Calu3 (cell line): ENCODE measurements around the gene MDH1. TPM values are rescaled to one million over a fixed set of nuclear protein-coding genes. Genes with fewer than 3 reads are reported as not detected.
"Not testable (repeated sequence)": the region's sequence is repeated elsewhere in the genome, so short reads cannot be mapped to it uniquely, and the experiment has no call there.

ENCODE experiments used
- BruUV-seq: library from RNA; stranded (reverse); fragments of 400-500 nt; replicated peaks from 2 replicates; lab custom pipeline; 2021; lab: Mats Ljungman, UMichigan
- CTCF ChIA-PET: fragments of 300-600 bp; sonication (Branson Sonifier 250); formaldehyde crosslinking; loops from one replicate; lab custom pipeline; 2022; ENCODE audit warnings: antibody characterized with exemption; lab: Charles Lee
- DNase-seq: peaks from one replicate; pipeline ENCODE4 v3.0.0; 2022
- H3K27ac Mint-ChIP-seq: one replicate; pipeline ENCODE4 v1.8.0; 2022; ENCODE audit warnings: mixed read lengths; ENCODE audit not compliant: unreplicated experiment
- H3K27me3 Mint-ChIP-seq: one replicate; pipeline ENCODE4 v1.8.0; 2022; ENCODE audit warnings: mixed read lengths; ENCODE audit not compliant: unreplicated experiment
- H3K36me3 Mint-ChIP-seq: one replicate; pipeline ENCODE4 v1.8.0; 2022; ENCODE audit warnings: mild to moderate bottlenecking, moderate library complexity, mixed read lengths; ENCODE audit not compliant: insufficient read depth, unreplicated experiment
- H3K4me1 Mint-ChIP-seq: one replicate; pipeline ENCODE4 v1.8.0; 2022; ENCODE audit warnings: mild to moderate bottlenecking, low read depth, mixed read lengths; ENCODE audit not compliant: unreplicated experiment
- H3K4me3 Mint-ChIP-seq: one replicate; pipeline ENCODE4 v1.8.0; 2022; ENCODE audit warnings: mild to moderate bottlenecking, low read depth, moderate library complexity, mixed read lengths; ENCODE audit not compliant: unreplicated experiment
- H3K9me3 Mint-ChIP-seq: one replicate; pipeline ENCODE4 v1.8.0; 2022; ENCODE audit warnings: low read depth, mixed read lengths; ENCODE audit not compliant: unreplicated experiment
- intact Hi-C: fragments of 100-400 bp; cut with micrococcal nuclease; formaldehyde crosslinking; loops from one replicate; pipeline ENCODE4 v1.10.0; 2022; ENCODE audit not compliant: unreplicated experiment
- total RNA-seq: library from RNA; stranded (reverse); gene quantifications from 2 replicates; pipeline ENCODE4 v1.2.3, GENCODE V29; 2022
- TF ChIP-seq, protein P1 (sequence below): fragments of 200-600 bp; IDR thresholded peaks from one replicate; pipeline ENCODE4 v1.8.0; 2022; ENCODE audit warnings: antibody characterized with exemption; ENCODE audit not compliant: unreplicated experiment

The MDH1 gene
- total RNA-seq, 1 experiment from 2014 or later, result 154 TPM

DNA sequence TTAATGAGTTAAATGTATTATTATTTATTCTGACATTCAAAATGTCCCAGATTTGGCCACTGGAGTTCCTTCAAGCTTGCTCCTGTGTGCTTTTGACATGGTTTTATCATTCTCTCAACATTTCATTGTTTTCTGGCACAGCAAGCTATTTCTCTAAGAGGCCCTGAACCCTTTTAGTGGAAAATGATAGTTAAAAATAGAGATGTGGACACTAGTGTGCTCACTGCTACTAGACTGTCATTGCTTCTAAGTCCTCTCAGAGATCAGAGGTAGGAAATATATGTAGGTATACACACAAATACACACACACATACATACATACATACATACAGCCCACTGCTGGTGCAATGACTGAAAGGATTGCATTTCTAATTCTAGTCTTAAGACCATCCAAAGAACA, 26.0 kb upstream of the MDH1 start:
- Mint-ChIP-seq H3K9me3 (peaks cover 2% of the 10 kb centered on the region), H3K27ac (no peak overlapping the region), H3K27me3 (no peaks in the 10 kb centered on the region), H3K4me1 (no peaks in the 10 kb centered on the region), H3K4me3 (no peak overlapping the region), H3K36me3 (no peaks in the 10 kb centered on the region)
- no TSS peak for BruUV-seq
- intact Hi-C loops, result no loop called here
- DNase-seq, result no peak
- TF ChIP-seq, protein P1, sequence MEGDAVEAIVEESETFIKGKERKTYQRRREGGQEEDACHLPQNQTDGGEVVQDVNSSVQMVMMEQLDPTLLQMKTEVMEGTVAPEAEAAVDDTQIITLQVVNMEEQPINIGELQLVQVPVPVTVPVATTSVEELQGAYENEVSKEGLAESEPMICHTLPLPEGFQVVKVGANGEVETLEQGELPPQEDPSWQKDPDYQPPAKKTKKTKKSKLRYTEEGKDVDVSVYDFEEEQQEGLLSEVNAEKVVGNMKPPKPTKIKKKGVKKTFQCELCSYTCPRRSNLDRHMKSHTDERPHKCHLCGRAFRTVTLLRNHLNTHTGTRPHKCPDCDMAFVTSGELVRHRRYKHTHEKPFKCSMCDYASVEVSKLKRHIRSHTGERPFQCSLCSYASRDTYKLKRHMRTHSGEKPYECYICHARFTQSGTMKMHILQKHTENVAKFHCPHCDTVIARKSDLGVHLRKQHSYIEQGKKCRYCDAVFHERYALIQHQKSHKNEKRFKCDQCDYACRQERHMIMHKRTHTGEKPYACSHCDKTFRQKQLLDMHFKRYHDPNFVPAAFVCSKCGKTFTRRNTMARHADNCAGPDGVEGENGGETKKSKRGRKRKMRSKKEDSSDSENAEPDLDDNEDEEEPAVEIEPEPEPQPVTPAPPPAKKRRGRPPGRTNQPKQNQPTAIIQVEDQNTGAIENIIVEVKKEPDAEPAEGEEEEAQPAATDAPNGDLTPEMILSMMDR, result no peak
- CTCF ChIA-PET, result no interaction called here

DNA sequence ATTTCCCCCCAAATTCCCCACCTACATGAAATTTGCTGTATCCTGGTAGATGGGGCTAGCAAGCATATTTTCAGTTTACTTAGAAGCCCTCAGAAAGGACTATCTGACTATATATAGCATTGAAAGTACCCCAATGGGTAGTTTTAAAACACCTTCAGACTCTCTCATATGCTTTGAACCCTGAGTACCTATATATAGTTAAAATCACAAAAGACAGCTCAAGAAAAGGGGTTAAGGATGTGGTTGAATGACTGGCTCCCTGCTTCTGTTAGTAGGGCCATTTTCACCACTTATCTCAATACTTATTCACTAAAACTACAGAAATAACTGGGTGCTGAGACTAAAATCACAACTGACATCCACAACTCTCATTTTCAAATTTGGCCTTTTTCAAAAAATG, 19.0 kb upstream of the MDH1 start:
- TF ChIP-seq, protein P1, result no peak
- Mint-ChIP-seq H3K36me3 (no peaks in the 10 kb centered on the region), H3K9me3 (peaks cover 9% of the 10 kb centered on the region)

DNA sequence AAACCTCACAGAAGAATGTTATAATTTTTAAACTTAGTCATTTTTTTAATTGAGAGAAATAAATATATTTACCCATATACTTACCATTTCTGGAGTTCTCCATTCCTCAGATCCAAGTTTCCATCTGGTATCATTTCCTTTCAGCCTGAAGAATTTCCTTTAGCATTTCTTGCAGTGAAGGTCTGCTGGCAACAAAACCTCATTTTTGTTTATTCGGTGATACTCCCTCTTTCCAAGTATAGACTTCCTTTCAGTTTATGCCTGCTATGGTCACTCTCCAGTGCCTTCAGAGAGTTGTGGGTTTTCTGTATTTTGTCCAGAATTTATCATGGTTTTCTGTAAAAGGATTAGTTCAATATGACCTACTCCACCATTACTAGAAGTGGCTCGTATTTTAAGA, 17.5 kb upstream of the MDH1 start:
- Mint-ChIP-seq H3K27me3 (no peaks in the 10 kb centered on the region), H3K9me3 (peaks cover 9% of the 10 kb centered on the region), H3K4me1 (no peaks in the 10 kb centered on the region), H3K27ac (no peak overlapping the region), H3K4me3 (no peak overlapping the region), H3K36me3 (no peaks in the 10 kb centered on the region)
- TF ChIP-seq, protein P1, result no peak
- no TSS peak for BruUV-seq
- intact Hi-C loops, result no loop called here
- CTCF ChIA-PET, result no interaction called here
- DNase-seq, result no peak

More for the DNA sequence above, 19.0 kb upstream of the MDH1 start:
- H3K4me3 Mint-ChIP-seq, result no peak overlapping the region
- intact Hi-C loops, result no loop called here
- CTCF ChIA-PET, result no interaction called here
- no peak for DNase-seq
- no TSS peak for BruUV-seq
- no peak overlapping the region for H3K27ac Mint-ChIP-seq
- no peaks in the 10 kb centered on the region for H3K4me1 Mint-ChIP-seq
- H3K27me3 Mint-ChIP-seq, result no peaks in the 10 kb centered on the region

DNA sequence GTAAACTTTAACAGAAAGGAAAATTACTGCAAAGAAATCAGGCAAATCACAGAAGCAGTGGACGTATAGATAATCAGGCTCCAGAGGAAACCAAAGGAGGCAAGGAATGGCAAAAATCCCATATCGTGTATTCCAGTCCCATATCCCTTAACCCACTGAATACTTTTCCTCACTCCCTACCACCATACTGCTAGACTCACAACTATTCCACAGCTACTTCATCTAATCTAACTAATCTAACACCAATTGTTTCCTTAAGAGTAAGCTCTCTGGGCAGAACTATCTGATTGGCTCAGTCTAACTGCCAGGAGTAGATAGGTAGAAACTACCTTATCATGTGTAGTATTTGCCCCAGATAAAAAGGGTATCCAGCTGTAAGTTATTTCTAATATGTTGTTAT, 16.8 kb upstream of the MDH1 start:
- no peak overlapping the region for H3K4me3 Mint-ChIP-seq
- H3K36me3 Mint-ChIP-seq, result no peaks in the 10 kb centered on the region
- CTCF ChIA-PET, result no interaction called here
- TF ChIP-seq, protein P1, result no peak
- H3K27me3 Mint-ChIP-seq, result no peaks in the 10 kb centered on the region
- intact Hi-C loops, result no loop called here
- H3K9me3 Mint-ChIP-seq, result peaks cover 9% of the 10 kb centered on the region
- BruUV-seq, result no TSS peak
- no peaks in the 10 kb centered on the region for H3K4me1 Mint-ChIP-seq
- DNase-seq, result no peak
- H3K27ac Mint-ChIP-seq, result no peak overlapping the region

DNA sequence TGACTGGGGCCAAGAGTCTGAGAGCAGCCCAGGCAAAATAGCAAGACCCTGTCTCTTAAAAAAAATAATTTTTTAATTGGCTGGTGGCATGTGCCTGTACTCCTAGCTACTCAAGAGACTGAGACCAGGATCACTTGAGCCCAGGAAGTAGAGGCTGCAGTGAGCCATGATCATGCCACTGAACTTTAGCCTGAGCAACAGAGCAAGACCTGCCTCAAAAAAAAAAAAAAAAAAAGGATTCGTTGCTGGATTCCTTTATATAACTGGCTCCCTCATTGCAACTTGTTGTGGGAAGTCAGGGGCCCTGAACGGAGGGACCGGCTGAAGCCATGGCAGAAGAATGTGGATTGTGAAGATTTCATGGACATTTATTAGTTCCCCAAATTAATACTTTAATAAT, 15.7 kb upstream of the MDH1 start:
- H3K4me3 Mint-ChIP-seq, H3K9me3 Mint-ChIP-seq, intact Hi-C loops, H3K27ac Mint-ChIP-seq, H3K36me3 Mint-ChIP-seq, DNase-seq, H3K27me3 Mint-ChIP-seq, CTCF ChIA-PET, BruUV-seq, H3K4me1 Mint-ChIP-seq: not testable (repeated sequence)

DNA sequence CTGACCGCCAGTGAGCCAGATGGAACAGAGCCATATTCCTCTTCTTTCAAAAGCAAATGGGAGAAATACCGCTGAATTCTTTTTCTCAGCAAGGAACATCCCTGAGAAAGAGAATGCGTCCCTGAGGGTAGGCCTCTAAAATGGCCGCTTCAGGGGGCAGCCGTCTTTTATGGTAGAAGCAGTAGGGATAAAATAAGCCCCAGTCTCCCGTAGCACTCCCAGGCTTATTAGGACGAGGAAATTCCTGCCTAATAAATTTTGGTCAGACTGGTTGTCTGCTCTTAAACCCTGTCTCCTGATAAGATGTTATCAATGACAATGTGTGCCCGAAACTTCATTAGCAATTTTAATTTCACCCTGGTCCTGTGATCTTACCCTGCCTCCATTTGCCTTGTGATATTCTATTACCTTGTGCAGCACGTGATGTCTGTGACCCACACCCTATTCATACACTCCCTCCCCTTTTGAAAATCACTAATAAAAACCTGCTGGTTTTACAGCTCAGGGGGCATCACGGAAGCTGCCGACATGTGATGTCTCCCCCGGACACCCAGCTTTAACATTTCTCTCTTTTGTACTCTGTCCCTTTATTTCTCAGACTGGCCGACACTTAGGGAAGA, 14.9 kb upstream of the MDH1 start:
- H3K27ac Mint-ChIP-seq, H3K9me3 Mint-ChIP-seq, BruUV-seq, CTCF ChIA-PET, intact Hi-C loops, H3K36me3 Mint-ChIP-seq, H3K4me1 Mint-ChIP-seq, DNase-seq, H3K27me3 Mint-ChIP-seq, H3K4me3 Mint-ChIP-seq: not testable (repeated sequence)
